ENCODE measurements around the gene DNASE1. TPM values are rescaled to one million over a fixed set of nuclear protein-coding genes. Genes with fewer than 3 reads are reported as not detected.

DNASE1 gene
- total RNA-seq, 6 experiments from 2014 or later: 7.5 to 9.9 (median 8.0) TPM

- H3K4me3 Mint-ChIP-seq: no peak overlapping the region
- TF ChIP-seq CTCF (IDR thresholded peaks at IDR 0.05): no peak
- H3K27ac Mint-ChIP-seq: no peak overlapping the region
- H3K9me3 Mint-ChIP-seq: no peaks in the 10 kb centered on the region
- no peak for DNase-seq
- H3K36me3 Mint-ChIP-seq (ENCODE audit: low read depth): no peaks in the 10 kb centered on the region
- H3K27me3 Mint-ChIP-seq (ENCODE audit: insufficient read depth): no peaks in the 10 kb centered on the region
- peaks cover 4% of the 10 kb centered on the region; the same call in 1 of the 2 replicates for H3K4me1 Mint-ChIP-seq (ENCODE audit: low read depth)
Observed at GRCh38 chr16:3623642-3624041, 30.8 kb upstream of the DNASE1 start.

DNA sequence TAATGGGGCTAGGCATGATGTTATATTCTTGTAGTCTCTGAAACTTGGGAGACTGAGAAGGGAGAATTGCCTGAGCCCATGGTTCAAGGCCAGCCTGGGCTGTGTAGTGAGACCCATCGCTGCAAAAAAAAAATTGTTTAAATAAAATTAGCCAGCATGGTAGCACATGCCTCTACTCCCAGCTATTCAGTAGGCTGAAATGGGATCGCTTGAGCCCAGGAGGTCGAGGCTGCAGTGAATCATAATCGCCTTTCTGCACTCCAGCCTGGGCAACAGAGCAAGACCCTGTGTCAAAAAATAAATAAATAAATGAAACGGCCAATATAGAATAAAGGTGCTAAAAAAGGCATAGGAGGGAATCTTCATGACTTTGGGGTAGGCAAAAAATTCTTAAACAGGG is 29.2 kb upstream of the DNASE1 start:
- Mint-ChIP-seq H3K4me1 (ENCODE audit: low read depth) (no peaks in the 10 kb centered on the region), H3K9me3 (no peaks in the 10 kb centered on the region), H3K27me3 (ENCODE audit: insufficient read depth) (no peaks in the 10 kb centered on the region), H3K27ac (no peak overlapping the region), H3K36me3 (ENCODE audit: low read depth) (no peaks in the 10 kb centered on the region; the same call in 1 of the 2 replicates), H3K4me3 (no peak overlapping the region)
- no peak for TF ChIP-seq CTCF (IDR thresholded peaks at IDR 0.05)
- DNase-seq: no peak

GRCh38 chr16:3625911-3626732 is 28.4 kb upstream of the DNASE1 start:
- Mint-ChIP-seq H3K27me3 (ENCODE audit: insufficient read depth) (no peaks in the 10 kb centered on the region), H3K27ac (peak overlapping the region; percentile 2; the same call in 1 of the 2 replicates), H3K4me1 (ENCODE audit: low read depth) (no peaks in the 10 kb centered on the region), H3K4me3 (no peak overlapping the region), H3K36me3 (ENCODE audit: low read depth) (no peaks in the 10 kb centered on the region; the same call in 1 of the 2 replicates), H3K9me3 (no peaks in the 10 kb centered on the region)
- no peak for TF ChIP-seq CTCF (IDR thresholded peaks at IDR 0.05)
- no peak for DNase-seq

GRCh38 chr16:3637371-3637923 is 17.0 kb upstream of the DNASE1 start:
- TF ChIP-seq CTCF (IDR thresholded peaks at IDR 0.05): no peak
- DNase-seq: no peak
- Mint-ChIP-seq H3K36me3 (ENCODE audit: low read depth) (no peaks in the 10 kb centered on the region), H3K9me3 (no peaks in the 10 kb centered on the region), H3K4me1 (ENCODE audit: low read depth) (peaks cover 12% of the 10 kb centered on the region), H3K27ac (peak overlapping the region; percentile 50; the same call in 1 of the 2 replicates), H3K4me3 (no peak overlapping the region), H3K27me3 (ENCODE audit: insufficient read depth) (no peaks in the 10 kb centered on the region; the same call in 1 of the 2 replicates)

DNA sequence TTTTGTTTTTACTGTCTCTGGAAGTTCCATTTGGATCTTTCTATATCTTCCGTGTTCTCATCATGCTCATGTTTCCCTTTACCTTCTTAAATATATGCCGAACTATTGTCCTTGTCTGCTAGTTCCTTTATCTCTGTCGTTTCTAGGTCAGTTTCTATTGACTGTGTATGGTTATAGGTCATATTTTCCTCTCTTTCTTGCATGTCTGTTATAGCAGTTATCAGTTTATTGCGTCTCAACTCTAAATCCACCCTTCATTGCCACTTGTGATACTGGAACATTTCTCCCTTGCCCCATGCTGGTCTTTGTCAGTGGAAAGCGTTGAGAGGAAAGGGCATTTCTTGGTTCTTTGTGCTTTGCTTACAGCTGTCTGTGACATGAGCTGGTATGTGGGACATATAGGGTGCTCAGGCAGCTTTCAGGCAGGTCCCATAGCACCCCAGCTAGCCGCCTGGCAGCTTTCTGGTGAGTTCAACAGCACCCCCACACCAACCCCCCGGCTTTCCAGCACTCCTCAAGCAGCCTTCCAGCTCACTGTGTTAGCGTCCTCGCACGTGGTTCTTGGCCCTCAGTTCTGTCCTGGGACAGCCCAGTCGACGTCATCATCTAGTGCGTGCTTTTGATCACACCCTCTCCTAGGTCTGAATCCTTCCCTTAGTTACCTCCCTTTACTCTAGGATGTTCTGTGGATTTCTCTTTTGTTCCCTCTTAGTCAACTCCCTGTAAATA is 15.4 kb upstream of the DNASE1 start:
- no peak for TF ChIP-seq CTCF (IDR thresholded peaks at IDR 0.05)
- no peak overlapping the region for H3K27ac Mint-ChIP-seq
- no peaks in the 10 kb centered on the region for H3K9me3 Mint-ChIP-seq
- H3K36me3 Mint-ChIP-seq (ENCODE audit: low read depth): no peaks in the 10 kb centered on the region
- no peak overlapping the region for H3K4me3 Mint-ChIP-seq
- no peak for DNase-seq
- peaks cover 12% of the 10 kb centered on the region for H3K4me1 Mint-ChIP-seq (ENCODE audit: low read depth)
- H3K27me3 Mint-ChIP-seq (ENCODE audit: insufficient read depth): no peaks in the 10 kb centered on the region; the same call in 1 of the 2 replicates

Data from HFFc6 (cell line).